ENCODE measurements around the gene SOWAHA.

GRCh38 chr5:132854301-132854700 lies 41.2 kb downstream of the SOWAHA start:
- TF ChIP-seq TEAD4 (IDR thresholded peaks at IDR 0.05): no peak
- no peak for TF ChIP-seq FOXM1 (IDR thresholded peaks at IDR 0.05; ENCODE audit: borderline replicate concordance, low read depth)
- TF ChIP-seq EGR1 (IDR thresholded peaks at IDR 0.05): no peak
